ENCODE results near the gene SYT5.
A peak's percentile ranks its signal among the peaks of the same experiment; 100 is the strongest.

The SYT5 gene

DNA sequence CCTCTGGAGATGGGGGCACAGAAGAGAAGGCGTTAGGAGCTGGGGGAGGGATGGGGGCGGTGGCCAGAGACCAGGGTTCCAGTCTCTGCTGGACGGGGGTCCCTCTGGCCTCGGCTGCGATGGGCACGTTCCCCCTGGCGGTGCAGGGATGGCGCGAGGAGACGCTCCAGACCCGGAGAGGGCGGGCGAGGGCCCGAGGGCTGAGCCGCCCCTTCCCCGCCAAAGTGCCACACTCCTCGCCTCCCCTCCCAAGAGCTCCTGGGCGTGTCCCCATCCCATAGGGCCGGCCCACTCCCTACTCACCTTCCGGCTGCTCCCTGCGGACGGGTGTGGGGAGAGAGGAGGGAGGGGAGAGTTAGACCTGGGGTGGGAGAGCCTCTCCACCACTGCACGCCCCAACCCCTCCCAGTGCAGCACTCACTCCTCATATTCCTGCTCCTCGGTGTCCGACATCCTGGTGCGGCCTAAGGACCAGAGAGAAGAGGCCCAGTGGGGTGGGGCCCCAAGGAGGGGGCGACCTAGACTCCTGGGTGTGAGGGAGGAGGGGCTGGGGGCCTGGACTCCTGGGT, 33.3 kb downstream of the SYT5 start:
- DNase-seq: no peak

DNA sequence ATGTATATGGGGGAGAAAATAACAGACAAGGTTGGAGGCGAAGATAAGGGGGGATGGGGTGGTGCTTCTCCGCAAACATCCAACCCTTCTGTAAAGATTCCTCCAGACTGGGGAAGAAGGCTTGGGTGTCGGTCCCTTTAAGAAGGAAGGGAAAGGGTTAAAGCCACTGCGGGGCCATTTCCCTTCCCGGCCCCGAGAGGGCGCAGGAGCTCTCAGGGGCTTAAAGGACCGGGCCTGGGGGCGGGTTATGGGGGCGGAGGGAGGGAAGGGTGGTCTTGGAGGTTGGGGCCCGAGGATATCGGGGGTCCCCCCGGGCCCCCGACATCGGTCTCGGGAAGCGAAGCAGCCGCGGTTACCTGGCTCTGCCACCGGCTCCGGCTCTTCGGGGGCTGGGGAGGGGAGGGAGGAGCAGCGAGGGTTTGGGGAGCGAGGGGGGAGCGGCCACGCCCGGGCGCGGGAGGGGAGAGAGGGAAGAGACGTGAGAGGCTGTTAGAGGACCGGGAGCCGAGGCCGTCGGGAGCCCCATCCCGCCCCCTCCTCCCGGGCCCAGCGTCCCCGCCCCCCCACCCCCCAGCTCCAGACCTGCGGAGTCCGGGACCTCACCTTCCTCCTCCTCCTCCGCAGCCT, 33.9 kb downstream of the SYT5 start:
- DNase-seq: no peak

DNA sequence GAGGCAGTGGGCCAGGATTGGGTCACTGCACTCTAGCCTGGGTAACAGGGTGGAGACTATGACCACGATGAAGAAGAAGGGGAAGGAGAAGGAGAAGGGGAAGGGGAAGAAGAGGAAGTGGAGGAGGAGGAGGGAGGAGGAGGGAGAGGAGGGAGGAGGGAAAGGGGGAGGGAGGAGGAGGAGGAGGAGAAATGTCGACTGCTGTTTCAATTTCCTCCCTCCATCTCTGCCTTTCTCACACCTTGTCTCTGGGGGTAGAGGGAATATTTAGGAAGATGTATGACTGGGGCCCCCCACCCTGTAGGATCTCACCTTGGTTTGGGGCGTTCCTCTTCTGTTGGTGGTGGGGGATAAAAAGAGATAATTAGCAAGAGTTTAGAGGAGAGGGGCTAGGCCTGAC, 34.9 kb downstream of the SYT5 start:
- DNase-seq: no peak

DNA sequence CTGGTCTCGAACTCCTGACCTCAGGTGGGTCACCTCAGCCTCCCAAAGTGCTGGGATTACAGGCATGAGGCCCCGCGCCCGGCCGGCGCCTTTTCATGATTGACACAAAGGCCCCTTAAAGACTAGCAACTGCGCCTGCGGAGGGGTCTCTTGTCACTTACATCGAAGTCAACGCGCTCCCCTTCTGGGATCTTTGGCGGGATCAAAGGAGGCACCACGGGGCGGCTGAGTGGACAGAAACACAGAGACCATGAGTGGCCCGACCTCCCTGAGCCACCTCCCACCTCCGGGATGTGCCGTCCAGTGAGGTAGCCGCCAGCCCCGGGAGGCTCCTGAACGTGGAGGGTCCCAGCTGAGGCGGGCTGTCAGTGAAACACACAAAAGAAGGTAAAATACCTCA, 38.4 kb downstream of the SYT5 start:
- DNase-seq: no peak

DNA sequence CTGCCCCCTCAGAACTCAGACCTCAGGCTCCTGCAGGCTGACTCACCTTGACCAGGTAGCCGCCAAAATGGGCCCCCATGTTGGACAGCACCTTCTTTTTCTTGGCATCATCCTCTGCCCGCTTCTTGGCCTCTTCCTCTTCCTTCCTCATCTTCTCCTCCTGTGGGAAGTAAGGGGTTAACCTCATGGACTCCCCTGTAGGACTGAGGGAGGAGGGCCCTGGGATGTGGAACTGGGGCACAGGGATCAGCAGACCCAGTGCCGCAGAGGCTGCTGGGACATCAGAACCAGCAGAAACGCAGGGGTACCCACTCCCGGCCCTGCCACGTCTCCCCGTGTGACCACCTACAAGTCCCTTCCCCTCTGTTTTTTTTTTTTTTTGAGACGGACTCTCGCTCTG, 42.2 kb downstream of the SYT5 start:
- DNase-seq: no peak

DNA sequence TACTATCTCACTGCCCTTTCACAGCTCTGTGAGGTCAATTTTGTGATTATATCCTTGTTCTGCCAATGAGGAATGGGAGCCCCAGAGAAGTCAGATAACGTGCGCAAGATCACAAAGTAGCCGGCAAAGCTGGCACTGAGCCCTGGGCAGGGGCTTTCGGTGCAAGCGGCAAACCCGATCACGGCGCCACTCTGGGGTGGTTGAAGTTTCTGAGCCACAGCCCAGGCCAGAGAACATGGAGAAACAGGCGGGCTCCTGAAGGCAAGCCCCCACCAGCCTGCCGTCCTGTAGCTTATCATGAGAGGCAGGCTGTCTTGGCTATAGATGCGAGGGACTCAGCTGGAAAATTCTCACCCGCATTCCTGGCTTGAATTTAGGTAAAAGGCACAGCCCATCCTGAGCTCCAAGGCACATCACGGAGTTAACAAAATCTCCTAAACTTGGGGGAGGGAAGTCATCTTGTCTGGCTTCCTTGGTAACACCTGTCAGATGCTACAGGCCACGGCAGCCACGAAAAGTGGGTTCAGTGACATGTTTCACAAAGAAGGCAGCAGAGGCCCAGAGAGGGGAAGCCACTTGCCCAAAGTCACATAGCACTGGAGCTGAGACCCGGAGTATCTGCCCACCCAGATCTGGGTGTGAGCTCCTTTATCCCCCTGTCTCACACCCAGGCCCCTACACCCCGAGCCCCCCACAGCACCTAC, 43.5 kb downstream of the SYT5 start:
- DNase-seq: no peak

DNA sequence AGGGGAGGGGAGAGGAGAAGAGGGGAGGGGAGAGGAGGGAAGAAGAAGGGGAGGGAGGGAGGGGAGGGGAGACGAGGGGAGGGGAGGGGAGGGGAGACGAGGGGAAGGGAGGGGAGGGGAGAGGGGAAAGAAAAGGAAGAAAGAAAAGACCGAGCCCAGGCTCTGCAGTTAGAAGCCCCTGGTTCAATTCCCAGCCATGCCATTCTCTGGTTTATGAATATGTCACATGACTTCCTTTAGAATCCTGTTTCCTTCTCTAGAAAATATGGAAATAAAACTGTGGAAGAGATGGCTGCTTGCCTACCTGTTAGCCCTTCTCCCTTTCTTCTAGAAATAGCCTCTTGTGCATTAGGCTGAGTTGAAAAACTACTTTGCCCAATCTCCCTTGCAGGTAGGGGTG, 45.4 kb downstream of the SYT5 start:
- DNase-seq: no peak

DNA sequence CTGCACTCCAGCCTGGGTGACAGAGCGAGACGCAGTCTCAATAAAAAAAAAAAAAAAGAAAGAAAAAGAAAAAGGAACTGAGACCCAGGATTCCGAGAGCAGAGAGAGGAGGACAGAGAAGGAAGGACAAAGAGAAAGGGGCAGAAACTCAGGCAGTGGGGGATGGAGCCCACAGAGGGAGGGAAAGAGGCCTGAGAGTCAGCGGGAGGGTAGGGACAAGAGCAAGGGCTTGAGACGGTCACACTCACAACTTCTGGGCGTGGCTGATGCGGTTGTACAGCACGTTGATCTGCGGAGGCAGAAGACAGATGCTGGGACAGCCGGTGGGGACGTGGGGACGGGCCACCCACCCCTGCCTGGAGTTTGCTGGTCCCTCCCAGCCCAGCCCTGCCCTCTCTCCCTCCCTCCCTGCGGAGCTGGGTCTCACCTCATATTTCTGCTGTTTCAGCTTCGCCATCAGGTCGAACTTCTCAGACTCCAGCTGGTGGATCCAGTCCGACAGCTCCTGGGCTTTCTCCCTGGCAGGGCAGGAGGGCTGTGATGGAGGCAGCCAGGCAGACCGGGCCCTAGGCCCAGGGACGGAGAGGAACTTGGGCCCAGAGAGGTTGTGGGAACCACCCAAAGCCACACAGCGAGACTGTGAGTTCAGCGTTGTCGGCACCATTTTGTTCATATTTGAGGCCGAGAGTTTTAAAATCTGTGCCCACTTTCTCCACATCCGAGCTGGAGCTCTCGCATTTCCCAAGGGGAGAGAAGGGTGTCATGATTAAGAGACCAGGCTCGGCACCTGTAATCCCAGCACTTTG, 46.2 kb downstream of the SYT5 start:
- no peak for DNase-seq

DNA sequence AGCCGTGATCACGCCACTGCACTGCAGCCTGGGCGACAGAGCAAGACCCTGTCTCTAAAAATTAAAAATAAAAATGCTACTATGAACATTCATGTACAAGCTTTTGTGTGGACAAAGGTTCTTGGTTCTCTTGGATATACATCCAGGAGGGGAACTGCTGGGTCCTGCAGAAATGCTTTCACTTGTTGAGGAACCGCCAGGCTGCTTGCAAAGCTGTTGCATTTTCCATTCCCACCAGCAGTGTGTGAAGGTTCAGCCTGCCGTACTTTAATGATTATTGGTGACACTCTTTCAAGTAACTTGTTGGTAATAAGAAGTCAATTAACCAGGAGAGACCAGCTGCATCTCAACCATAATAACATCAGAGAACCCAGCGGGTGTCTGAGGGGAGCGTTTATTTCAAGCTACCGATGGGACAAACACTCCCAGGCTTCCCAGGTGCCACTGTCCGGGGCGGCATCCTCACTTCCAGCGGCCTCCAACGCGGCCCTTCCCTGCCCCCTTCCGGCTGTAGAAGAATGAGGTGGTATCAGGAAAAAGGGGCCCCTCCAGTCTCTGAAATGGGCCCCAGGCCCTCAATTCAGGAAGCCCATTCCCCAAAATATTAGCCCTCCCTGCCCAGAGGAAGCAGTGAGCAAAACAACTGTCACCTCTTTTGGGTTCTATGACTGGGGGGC, 47.5 kb downstream of the SYT5 start:
- peak; percentile 39 for DNase-seq

DNA sequence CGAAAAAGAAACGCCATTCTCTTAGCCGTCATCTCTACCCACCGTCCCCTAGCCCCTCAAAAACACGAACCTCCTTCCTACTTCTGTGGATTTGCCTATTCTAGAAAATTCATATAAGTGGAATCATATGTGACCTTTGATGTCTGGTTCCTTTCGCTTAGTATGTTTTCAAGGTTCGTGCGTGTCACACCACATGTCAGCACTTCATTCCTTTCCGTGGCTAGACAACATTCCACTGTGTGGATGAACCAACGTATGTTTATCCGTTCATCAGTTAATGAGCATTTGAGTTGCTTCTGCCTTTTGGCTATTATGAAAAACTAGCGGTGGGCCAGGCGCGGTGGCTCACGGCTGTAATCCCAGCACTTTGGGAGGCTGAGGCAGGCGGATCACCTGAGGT, 48.7 kb downstream of the SYT5 start:
- DNase-seq: no peak
